Subcutaneous abdominal adipose tissue (tissue), 5 donors: ENCODE data around the gene MILR1.
"Not testable (repeated sequence)": the region's sequence is repeated elsewhere in the genome, so short reads cannot be mapped to it uniquely, and the experiment has no call there.

ENCODE experiments used
- H3K27ac ChIP-seq: one replicate; pipeline ENCODE4 v1.7.0; 2013; ENCODE audit warnings: low read depth, mild to moderate bottlenecking, inconsistent platforms, low read length, moderate library complexity
- H3K27me3 ChIP-seq, 5 donors: one replicate each; pipeline ENCODE4 v1.7.0; 2013; ENCODE audit warnings: low read length in 5 of 5, inconsistent platforms in 1 of 5; ENCODE audit not compliant: control insufficient read depth in 5 of 5, insufficient read depth in 4 of 5
- H3K36me3 ChIP-seq, 5 donors: one replicate each; pipeline ENCODE4 v1.7.0; 2013; ENCODE audit warnings: low read length in 5 of 5; ENCODE audit not compliant: control insufficient read depth in 5 of 5, insufficient read depth in 5 of 5
- H3K4me1 ChIP-seq, 5 donors: one replicate each; pipeline ENCODE4 v1.7.0; 2013; ENCODE audit warnings: low read length in 5 of 5, mild to moderate bottlenecking in 3 of 5, moderate library complexity in 1 of 5; ENCODE audit not compliant: control insufficient read depth in 5 of 5, insufficient read depth in 5 of 5
- H3K4me3 ChIP-seq, 5 donors: one replicate each; pipeline ENCODE4 v1.7.0; 2013; ENCODE audit warnings: low read length in 5 of 5, low read depth in 1 of 5
- H3K9ac ChIP-seq, 5 donors: one replicate each; pipeline ENCODE4 v1.7.0; 2013; ENCODE audit warnings: low read length in 5 of 5, mild to moderate bottlenecking in 4 of 5, moderate library complexity in 3 of 5
- H3K9me3 ChIP-seq, 5 donors: one replicate each; pipeline ENCODE4 v1.7.0; 2013; ENCODE audit warnings: low read length in 5 of 5; ENCODE audit not compliant: control insufficient read depth in 5 of 5
- donor health status: healthy.
- donor health status: healthy.
- donor health status: healthy.
- donor health status: healthy.
- donor health status: healthy.

MILR1 gene

GRCh38 chr17:64447526-64447925 is 1.4 kb upstream of the MILR1 start:
- no peaks in the 10 kb centered on the region for H3K9me3 ChIP-seq
- peaks cover 0 to 25% (median 14%) of the 10 kb centered on the region in 5 donors for H3K4me1 ChIP-seq
- H3K4me3 ChIP-seq: no peak overlapping the region
- H3K36me3 ChIP-seq: no peaks in the 10 kb centered on the region
- no peak overlapping the region for H3K27ac ChIP-seq
- no peak overlapping the region for H3K9ac ChIP-seq
- no peaks in the 10 kb centered on the region for H3K27me3 ChIP-seq

- Histone ChIP-seq H3K9me3 (no peaks in the 10 kb centered on the region), H3K27me3 (no peaks in the 10 kb centered on the region), H3K27ac (peak overlapping the region; percentile 51), H3K4me1 (peaks cover 0 to 19% (median 13%) of the 10 kb centered on the region in 5 donors), H3K36me3 (no peaks in the 10 kb centered on the region), H3K4me3 (peak overlapping the region; percentile 11 to 48 (median 38)), H3K9ac (peak overlapping the region in 1 of 5 donors; percentile 52)
These were observed 630 bp downstream of the MILR1 start for GRCh38 chr17:64449545-64449944.

GRCh38 chr17:64455993-64456885 is 7.3 kb downstream of the MILR1 start:
- Histone ChIP-seq H3K4me3 (no peak overlapping the region), H3K9me3 (no peaks in the 10 kb centered on the region), H3K27me3 (no peaks in the 10 kb centered on the region), H3K9ac (no peak overlapping the region), H3K36me3 (peaks cover 0 to 7% (median 0%) of the 10 kb centered on the region in 5 donors), H3K4me1 (peaks cover 0 to 21% (median 8%) of the 10 kb centered on the region in 5 donors), H3K27ac (no peak overlapping the region)

- H3K4me1 ChIP-seq: peaks cover 0 to 28% (median 8%) of the 10 kb centered on the region in 5 donors
- no peaks in the 10 kb centered on the region for H3K27me3 ChIP-seq
- no peak overlapping the region for H3K9ac ChIP-seq
- no peak overlapping the region for H3K4me3 ChIP-seq
- no peak overlapping the region for H3K27ac ChIP-seq
- peaks cover 0 to 7% (median 0%) of the 10 kb centered on the region in 5 donors for H3K36me3 ChIP-seq
- H3K9me3 ChIP-seq: no peaks in the 10 kb centered on the region
These were observed 8.2 kb downstream of the MILR1 start for GRCh38 chr17:64457156-64457555.

DNA sequence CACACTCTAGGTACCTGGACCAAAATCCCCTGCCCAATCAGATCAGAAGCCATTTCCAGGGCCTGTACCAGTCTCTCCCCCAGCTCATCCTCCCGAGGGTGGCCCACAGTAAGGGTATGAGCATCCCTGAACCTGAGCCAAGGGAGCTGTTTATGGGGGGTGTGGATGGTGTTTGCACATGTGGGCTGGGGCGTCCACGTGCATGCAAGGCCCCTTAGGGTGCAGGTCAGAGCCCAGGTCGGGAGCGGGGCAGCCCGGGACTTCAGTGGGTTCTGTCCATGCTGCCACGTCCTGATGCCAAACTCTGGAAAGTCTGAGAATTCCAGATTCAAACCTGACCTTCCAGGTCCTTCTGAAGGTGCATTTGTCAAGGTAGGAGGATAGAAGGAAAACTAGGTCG is 9.8 kb downstream of the MILR1 start:
- Histone ChIP-seq H3K27me3 (no peaks in the 10 kb centered on the region), H3K4me1 (peaks cover 0 to 29% (median 8%) of the 10 kb centered on the region in 5 donors), H3K9ac (no peak overlapping the region), H3K4me3 (no peak overlapping the region), H3K27ac (no peak overlapping the region), H3K36me3 (peaks cover 0 to 7% (median 0%) of the 10 kb centered on the region in 5 donors), H3K9me3 (no peaks in the 10 kb centered on the region)

- Histone ChIP-seq H3K9me3 (no peaks in the 10 kb centered on the region), H3K4me3 (no peak overlapping the region), H3K36me3 (peaks cover 0 to 7% (median 0%) of the 10 kb centered on the region in 5 donors), H3K4me1 (peaks cover 0 to 29% (median 8%) of the 10 kb centered on the region in 5 donors), H3K27ac (no peak overlapping the region), H3K9ac (no peak overlapping the region), H3K27me3 (no peaks in the 10 kb centered on the region)
These were observed 10.4 kb downstream of the MILR1 start for GRCh38 chr17:64459284-64459747.

- peaks cover 0 to 29% (median 8%) of the 10 kb centered on the region in 5 donors for H3K4me1 ChIP-seq
- not testable (repeated sequence) for H3K27ac ChIP-seq, H3K9ac ChIP-seq, H3K4me3 ChIP-seq, H3K36me3 ChIP-seq, H3K27me3 ChIP-seq, H3K9me3 ChIP-seq
These were observed 10.9 kb downstream of the MILR1 start for GRCh38 chr17:64459818-64460217.

- no peak overlapping the region for H3K9ac ChIP-seq
- H3K9me3 ChIP-seq: no peaks in the 10 kb centered on the region
- H3K4me3 ChIP-seq: no peak overlapping the region
- H3K27ac ChIP-seq: no peak overlapping the region
- H3K36me3 ChIP-seq: peaks cover 0 to 7% (median 0%) of the 10 kb centered on the region in 5 donors
- peaks cover 0 to 29% (median 8%) of the 10 kb centered on the region in 5 donors for H3K4me1 ChIP-seq
- no peaks in the 10 kb centered on the region for H3K27me3 ChIP-seq
These were observed 12.0 kb downstream of the MILR1 start for GRCh38 chr17:64460955-64461354.

- no peak overlapping the region for H3K4me3 ChIP-seq
- H3K4me1 ChIP-seq: peaks cover 0 to 26% (median 8%) of the 10 kb centered on the region in 5 donors
- H3K36me3 ChIP-seq: peaks cover 0 to 15% (median 0%) of the 10 kb centered on the region in 5 donors
- no peaks in the 10 kb centered on the region for H3K27me3 ChIP-seq
- no peaks in the 10 kb centered on the region for H3K9me3 ChIP-seq
- H3K27ac ChIP-seq: no peak overlapping the region
- no peak overlapping the region for H3K9ac ChIP-seq
These were observed 12.9 kb downstream of the MILR1 start for GRCh38 chr17:64461788-64462187.

- Histone ChIP-seq H3K27me3 (no peaks in the 10 kb centered on the region), H3K36me3 (peaks cover 0 to 15% (median 3%) of the 10 kb centered on the region in 5 donors), H3K9ac (no peak overlapping the region), H3K4me1 (peaks cover 0 to 9% (median 0%) of the 10 kb centered on the region in 5 donors), H3K27ac (no peak overlapping the region), H3K4me3 (no peak overlapping the region), H3K9me3 (no peaks in the 10 kb centered on the region)
These were observed 17.3 kb downstream of the MILR1 start for GRCh38 chr17:64466019-64466735.
